HG03060 (cell line): ENCODE results near the gene UNCX.

Experiments
- ATAC-seq: cut with Tn5 transposase; IDR thresholded peaks from one replicate; pipeline ENCODE4 v1.9.1; 2021; ENCODE audit warnings: low read depth, moderate number of reproducible peaks; ENCODE audit not compliant: unreplicated experiment

The UNCX gene

DNA sequence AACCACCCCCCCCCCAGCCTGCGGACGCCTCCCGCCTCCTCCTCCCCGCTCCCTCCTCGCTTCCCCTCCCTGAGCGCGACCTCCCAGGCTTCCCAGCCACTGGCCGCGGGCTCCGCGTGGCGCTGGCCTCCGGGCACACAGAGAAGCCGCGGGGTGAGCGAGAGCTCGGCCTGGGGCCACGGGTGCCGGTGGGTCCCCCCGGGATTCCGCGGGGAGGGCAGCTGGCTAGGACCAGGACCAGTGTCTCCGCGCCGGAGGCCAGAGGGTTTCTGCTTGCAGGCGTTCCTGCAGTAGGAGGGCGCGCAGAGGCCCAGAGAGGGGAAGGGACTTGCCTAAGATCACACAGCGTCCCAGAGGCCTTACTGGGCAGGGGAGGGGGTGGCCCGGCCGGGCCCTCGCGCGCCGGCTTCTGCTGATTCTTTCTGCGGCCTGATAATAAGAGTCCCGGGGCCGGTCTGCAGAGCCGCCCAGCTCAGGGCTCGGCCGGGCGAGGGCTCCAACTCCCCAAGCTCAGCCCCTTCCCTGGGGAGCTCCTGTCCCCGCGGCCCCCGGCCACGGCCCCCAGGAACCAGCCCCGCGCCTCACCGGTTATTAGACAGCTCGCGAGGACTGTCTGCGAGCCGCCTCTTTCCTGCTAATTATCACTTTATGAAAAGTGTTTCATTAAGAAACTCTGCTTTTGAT is 10.1 kb downstream of the UNCX start:
- ATAC-seq: no peak

DNA sequence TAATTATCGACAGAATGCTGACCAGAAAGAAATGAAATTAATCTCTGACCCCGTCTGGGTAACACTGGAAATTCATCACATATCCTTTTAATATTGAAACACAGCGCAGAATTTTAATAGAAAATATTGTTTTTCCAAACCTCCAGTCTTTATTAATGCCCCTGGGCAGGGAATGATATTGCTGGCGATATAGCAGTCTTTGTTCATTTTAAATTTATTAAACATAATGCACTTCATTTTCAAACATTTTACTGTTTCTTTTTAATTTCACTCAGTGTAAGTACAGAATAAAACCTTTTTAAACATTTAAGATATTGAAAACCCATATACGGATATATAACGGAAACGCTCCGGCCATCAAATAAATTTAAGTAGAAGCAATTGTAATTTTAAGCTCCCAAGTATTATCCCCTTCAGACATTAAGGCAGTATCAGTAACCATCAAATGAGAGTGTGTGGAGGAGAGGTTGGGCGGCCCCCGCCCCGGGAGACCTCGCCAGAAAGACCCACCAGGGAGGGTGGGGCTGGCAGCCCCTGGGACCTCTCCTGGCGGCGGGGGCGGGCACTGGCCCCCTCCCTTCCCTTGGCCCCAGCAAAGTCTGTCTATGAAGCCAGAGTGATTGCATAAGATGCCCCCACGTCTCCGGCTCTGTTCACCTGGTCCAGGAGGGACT is 10.8 kb downstream of the UNCX start:
- ATAC-seq: no peak

GRCh38 chr7:1243964-1244416 is 11.3 kb downstream of the UNCX start:
- ATAC-seq: no peak

- ATAC-seq: no peak
Measured at GRCh38 chr7:1244700-1245523, 12.2 kb downstream of the UNCX start.

- no peak for ATAC-seq
Measured at GRCh38 chr7:1245524-1246050, 12.9 kb downstream of the UNCX start.

DNA sequence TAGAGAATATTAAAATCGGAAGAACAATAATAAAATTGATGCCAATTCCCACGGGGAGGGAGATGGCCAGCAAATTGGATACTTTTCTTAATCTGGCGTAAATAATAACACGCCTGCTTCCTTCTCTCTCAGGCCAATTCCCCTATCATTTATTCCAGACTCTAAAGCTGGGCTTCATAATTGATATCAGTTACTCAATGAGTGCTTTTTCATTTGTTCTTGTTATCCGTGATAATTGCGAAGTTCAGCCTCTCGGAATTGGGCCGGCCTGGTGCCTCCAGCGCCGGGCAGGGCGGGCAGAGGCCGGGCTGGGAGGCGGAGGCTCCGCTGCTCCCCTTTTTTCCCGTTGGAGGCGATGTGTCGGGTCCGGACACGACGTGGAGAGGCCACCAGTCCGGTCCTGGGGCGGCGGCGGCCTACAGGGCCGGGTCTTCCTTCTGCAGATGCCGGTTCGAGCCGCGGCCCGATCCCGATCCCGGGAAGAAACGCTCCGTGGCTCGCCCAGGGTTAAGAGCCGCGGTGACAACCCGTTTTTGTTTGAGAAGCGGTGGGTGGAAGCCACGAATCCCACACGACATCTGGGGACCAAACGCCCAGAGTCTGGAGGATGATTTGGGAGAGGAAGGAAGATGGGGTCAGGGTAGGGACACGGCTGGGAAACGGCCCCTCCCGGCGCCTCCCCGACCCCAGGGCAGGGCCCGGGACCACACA is 13.6 kb downstream of the UNCX start:
- ATAC-seq: no peak

DNA sequence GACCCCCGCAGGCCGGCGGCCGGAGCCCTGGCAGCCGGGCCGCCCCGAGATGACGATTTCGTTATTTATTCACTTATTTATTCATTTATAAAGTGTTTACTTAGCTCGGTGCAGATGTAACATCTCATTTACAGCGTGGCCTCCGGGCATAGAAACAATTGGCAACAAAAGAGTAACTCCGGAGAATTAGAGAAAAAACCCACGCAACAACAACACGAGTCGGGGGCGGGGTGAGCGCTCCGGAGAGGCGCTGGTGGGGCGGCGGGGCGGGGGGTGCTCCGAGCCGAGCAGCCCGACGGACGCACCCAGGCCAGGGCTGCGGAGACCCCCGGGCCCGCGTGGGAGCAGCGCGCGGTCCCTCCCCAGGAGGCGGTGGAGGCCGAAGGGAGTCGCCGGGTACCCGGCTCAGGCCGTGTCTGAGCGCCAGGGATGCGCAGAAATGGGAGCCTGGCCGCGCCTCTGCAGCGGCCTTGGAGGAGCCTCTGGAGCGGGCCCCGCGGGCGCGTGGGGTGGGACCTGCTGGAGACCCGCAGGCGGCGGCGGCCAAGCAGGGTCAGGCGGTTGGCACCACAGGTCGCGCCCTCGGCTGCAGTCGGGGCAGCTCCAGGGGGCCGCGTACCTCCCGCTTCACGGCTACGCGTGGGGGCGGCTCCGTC is 14.3 kb downstream of the UNCX start:
- no peak for ATAC-seq

DNA sequence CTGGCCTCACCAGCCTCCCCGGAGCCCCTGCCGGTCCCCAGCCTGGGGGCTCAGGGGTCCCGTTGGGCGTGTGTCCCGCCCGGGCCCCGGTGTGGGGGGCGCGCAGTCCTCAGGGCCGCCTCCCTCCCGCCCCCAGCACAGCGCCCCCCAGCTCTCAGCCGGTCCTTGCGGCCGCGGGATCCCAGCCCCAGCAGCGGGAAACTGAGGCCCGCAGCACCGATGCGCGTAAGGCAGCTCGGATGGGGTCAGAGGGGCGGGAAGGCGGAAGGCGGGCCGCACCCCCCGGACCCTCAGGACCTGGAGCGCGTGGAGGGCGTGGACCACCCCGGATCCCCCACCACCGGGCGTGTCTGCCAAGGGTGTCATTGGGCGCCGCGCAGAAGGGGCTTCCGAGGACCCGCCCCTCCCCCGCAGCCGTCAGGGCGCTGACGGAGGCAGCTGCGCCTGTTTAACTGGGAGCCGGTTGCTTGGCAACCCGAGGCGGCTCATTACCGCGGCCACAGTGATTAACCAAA is 14.9 kb downstream of the UNCX start:
- no peak for ATAC-seq

DNA sequence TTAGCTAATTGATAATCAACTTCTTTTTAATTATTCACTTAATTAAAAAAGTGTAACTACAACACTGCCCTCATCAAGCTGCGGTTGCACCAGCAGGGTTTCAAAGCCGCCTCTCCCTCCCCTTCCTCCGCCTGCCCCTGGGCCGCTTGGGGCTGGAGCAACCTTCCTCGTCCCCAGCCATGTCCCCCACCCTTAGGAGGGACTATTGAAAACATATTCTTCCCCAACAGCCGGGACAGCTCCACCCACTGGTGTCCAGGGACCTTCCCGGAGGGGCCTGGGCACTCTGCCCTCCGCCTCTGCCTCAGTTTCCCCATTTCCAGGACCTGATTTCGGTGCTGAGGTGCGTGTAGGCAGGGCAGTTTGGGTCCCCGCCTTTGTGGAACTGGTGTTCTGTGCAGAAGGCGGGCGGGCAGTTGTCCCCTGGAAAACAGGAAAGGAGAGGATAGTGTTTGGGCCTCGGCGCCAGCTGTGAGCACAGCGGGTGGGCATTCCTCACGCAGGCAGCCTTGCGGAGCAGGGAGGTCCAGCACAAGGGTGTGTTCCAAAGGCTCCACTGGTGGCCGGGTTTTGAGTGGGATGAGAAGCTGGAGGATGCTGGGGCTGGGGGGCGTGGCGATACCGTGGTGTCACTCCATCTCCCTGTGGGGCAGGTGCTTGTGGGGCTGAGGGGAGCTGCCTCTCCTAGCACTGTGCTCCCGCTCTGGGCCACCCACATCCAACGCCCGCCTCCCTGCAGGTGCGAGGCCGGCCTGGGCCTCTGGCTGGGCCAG is 15.7 kb downstream of the UNCX start:
- no peak for ATAC-seq

DNA sequence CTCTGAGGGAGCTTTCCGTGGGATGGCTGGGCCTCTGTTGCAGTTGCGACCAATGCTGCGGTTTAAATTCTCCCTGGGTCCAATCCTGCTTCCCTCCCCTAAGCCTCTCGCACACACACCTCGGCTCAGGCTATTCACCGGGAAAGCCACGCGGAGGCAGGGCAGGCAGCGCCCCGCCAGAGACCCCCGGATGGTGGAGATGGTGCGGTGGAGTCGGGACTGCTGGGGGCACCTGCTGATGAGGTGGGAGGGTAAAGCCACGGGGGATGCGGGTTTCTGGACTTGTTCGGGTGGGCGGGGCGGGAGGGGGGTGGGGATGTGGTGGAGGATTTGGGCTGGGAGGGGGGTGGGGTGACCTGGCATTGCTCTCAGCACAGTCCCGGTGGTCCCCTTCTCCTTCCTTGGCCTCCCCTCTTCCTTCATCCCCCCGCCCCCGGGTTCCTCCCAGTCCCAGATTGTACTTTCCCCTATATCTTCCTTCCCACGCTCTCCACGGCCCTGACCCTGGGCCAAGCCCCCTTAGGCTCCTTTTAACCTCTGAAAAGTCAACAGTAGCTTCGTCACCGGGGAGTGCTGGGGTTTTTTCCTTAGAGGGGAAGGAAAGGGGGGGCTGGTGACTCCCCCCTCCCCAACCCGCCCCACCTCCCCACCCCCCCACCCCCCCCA is 16.4 kb downstream of the UNCX start:
- ATAC-seq: no peak

DNA sequence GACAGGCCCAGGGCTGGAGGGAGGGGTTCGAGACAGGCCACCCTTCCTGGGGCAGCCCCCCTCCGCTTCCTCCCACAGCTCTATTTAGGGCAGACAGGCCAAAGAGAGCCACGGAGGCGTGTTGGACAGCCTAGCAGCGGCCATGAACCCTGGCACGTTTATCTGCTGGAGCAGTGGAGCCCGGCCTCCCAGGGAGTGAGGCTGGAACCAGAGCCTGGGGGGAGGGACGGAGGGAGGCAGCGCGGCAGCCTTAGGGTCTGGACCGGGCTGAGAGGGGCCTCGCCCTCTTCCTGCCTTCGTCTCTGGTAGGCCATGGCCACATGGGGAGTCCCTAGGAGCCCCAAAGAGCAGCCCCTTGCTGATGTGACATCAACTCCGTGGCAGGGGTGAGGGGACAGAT is 17.1 kb downstream of the UNCX start:
- no peak for ATAC-seq

DNA sequence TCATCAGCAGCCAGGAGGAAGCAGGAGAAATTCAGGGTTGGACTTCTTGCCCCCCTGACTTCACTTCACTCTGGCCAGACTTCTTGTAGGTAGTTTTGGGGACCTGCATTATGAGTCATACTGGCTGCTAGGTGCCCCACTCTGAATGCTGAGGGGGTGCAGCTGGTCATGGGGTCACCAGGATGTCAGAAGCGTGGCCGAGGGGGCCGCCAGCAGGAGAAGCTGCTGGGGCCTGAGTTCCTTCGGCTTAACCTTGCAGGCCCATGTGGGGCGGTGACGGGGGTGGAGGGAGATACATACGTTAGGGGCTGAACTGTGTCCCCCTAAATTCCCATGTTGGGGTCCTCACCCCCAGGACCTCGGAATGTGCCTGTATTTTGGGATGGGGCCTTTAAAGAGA is 18.2 kb downstream of the UNCX start:
- no peak for ATAC-seq

GRCh38 chr7:1251796-1252539 is 19.3 kb downstream of the UNCX start:
- no peak for ATAC-seq

DNA sequence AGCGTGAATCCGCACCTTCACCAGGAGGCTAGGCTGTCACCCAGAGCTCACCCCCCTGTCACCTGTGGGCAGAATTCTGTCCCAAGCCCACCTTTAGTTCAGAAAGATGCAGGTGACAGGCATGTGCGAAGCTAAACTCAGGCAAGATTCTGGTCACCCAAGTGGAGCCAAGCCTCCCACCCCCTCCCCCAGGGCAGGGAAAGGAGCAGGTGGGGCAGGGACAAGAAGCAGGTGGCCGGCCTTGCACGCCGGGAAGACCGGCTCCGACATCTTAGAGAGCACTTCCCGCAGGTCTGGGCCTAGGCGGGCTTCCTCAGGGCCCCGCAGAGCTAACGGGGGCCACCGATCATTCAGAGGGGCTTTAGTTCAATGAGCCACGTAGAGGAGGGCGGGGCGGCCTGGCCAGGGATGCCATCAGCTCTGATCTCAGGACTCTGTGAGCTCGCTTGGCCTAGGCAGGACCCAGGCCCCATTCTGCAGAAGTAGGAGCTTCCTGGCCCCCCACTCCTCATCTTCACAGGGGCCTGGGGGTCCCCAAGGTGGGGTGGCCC is 19.9 kb downstream of the UNCX start:
- ATAC-seq: no peak

GRCh38 chr7:1253681-1254181 is 21.1 kb downstream of the UNCX start:
- ATAC-seq: no peak

- ATAC-seq: no peak
Measured at GRCh38 chr7:1254281-1255079, 21.8 kb downstream of the UNCX start.
